Dermis blood vessel endothelial cell (primary cell): ENCODE measurements around the gene MRPS24. TPM values are rescaled to one million over a fixed set of nuclear protein-coding genes. Genes with fewer than 3 reads are reported as not detected.
"Not testable (repeated sequence)": the region's sequence is repeated elsewhere in the genome, so short reads cannot be mapped to it uniquely, and the experiment has no call there.

ENCODE experiments used
- DNase-seq: peaks from one replicate; pipeline ENCODE4 v3.0.0; 2010
- total RNA-seq: library from RNA; depleted of rRNA; stranded (reverse); fragments of >200 nt; gene quantifications from 2 replicates; pipeline ENCODE4 v1.2.3, GENCODE V29; 2014

MRPS24 gene
- total RNA-seq, 1 donor from 2014 or later: 88.3 TPM

GRCh38 chr7:43830917-43831316 lies 38.4 kb downstream of the MRPS24 start:
- DNase-seq: not testable (repeated sequence)

- DNase-seq: no peak
Measured at GRCh38 chr7:43825391-43825808, 43.9 kb downstream of the MRPS24 start.

- DNase-seq: no peak
Measured at GRCh38 chr7:43824963-43825362, 44.4 kb downstream of the MRPS24 start.

- DNase-seq: not testable (repeated sequence)
Measured at GRCh38 chr7:43824513-43824912, 44.8 kb downstream of the MRPS24 start.

GRCh38 chr7:43823941-43824340 lies 45.4 kb downstream of the MRPS24 start:
- DNase-seq: no peak

- DNase-seq: not testable (repeated sequence)
Measured at GRCh38 chr7:43823425-43823824, 45.9 kb downstream of the MRPS24 start.

Other genes with a start within 250 kb of the MRPS24 start
- 37.2 and 47.3 TPM in 2 replicates for gene COA1, start 140.0 kb downstream of the MRPS24 start, total RNA-seq
- 22.8 and 32.0 TPM in 2 replicates for gene BLVRA, start 110.8 kb downstream of the MRPS24 start, total RNA-seq
- 27.5 and 34.2 TPM in 2 replicates for gene URGCP, start 37.1 kb upstream of the MRPS24 start, total RNA-seq
- gene UBE2D4, start 56.9 kb upstream of the MRPS24 start, total RNA-seq: 6.1 and 9.5 TPM in 2 replicates
- not detected in 2 replicates for gene SPDYE1, start 128.4 kb upstream of the MRPS24 start, total RNA-seq
- 153 and 182 TPM in 2 replicates for gene DBNL, start 175.2 kb upstream of the MRPS24 start, total RNA-seq
- 0.19 and 0.51 TPM in 2 replicates for gene PGAM2, start 196.1 kb upstream of the MRPS24 start, total RNA-seq
- 13.9 and 16.2 TPM in 2 replicates for gene POLM, start 213.0 kb upstream of the MRPS24 start, total RNA-seq
- gene AEBP1, start 234.8 kb upstream of the MRPS24 start, total RNA-seq: 12.9 and 40.4 TPM in 2 replicates